HG03354 (cell line): Measurements from ENCODE around the gene UBE2I.
A peak's percentile ranks its signal among the peaks of the same experiment; 100 is the strongest.

ENCODE experiments used
- ATAC-seq: cut with Tn5 transposase; IDR thresholded peaks from one replicate; pipeline ENCODE4 v1.9.1; 2021; ENCODE audit warnings: mild to moderate bottlenecking; ENCODE audit not compliant: unreplicated experiment, poor library complexity, severe bottlenecking

Gene UBE2I

GRCh38 chr16:1350691-1351090 is 41.3 kb downstream of the UBE2I start:
- ATAC-seq, result no peak

GRCh38 chr16:1351215-1351581 is 41.8 kb downstream of the UBE2I start:
- ATAC-seq, result no peak

GRCh38 chr16:1351582-1352362 is 42.3 kb downstream of the UBE2I start, which contains the start of the genes GNPTG and TSR3:
Gene GNPTG, plus strand, starts transcription at chr16:1351931. Its CDS starts 35 bp downstream, at chr16:1351966.
Gene TSR3, minus strand, starts transcription at chr16:1351878. Its CDS starts 74 bp downstream, at chr16:1351804.
- ATAC-seq, result peak; percentile 76

- ATAC-seq, result no peak
Observed at GRCh38 chr16:1354815-1355540, 45.5 kb downstream of the UBE2I start.

- ATAC-seq, result no peak
Observed at GRCh38 chr16:1355591-1355990, 46.2 kb downstream of the UBE2I start.

GRCh38 chr16:1356061-1356900 is 46.8 kb downstream of the UBE2I start:
- ATAC-seq, result no peak

- ATAC-seq, result no peak
Observed at GRCh38 chr16:1357906-1358566, 48.6 kb downstream of the UBE2I start.

- ATAC-seq, result no peak
Observed at GRCh38 chr16:1361685-1362360, 52.4 kb downstream of the UBE2I start.

GRCh38 chr16:1362807-1363206 is 53.4 kb downstream of the UBE2I start:
- ATAC-seq, result no peak

GRCh38 chr16:1363501-1364041 is 54.1 kb downstream of the UBE2I start:
- ATAC-seq, result no peak

- ATAC-seq, result no peak
Observed at GRCh38 chr16:1364510-1364909, 55.1 kb downstream of the UBE2I start.

GRCh38 chr16:1366060-1366711 is 56.8 kb downstream of the UBE2I start:
- no peak for ATAC-seq

- no peak for ATAC-seq
Observed at GRCh38 chr16:1366712-1367299, 57.4 kb downstream of the UBE2I start.

GRCh38 chr16:1367486-1368174 is 58.2 kb downstream of the UBE2I start:
- ATAC-seq, result no peak

- no peak for ATAC-seq
Observed at GRCh38 chr16:1371054-1371978, 61.9 kb downstream of the UBE2I start.

- no peak for ATAC-seq
Observed at GRCh38 chr16:1372292-1372950, 63.0 kb downstream of the UBE2I start.
